Cardiac fibroblast (primary cell): ENCODE results near the gene WSCD1.
A peak's percentile ranks its signal among the peaks of the same experiment; 100 is the strongest.

Experiments used
- DNase-seq, 2 donors: peaks; one replicate each; pipeline versions ENCODE4 v3.0.0 to v3.0.0-alpha.2; 2010; ENCODE audit warnings: low read depth in 2 of 2
- H3K4me3 ChIP-seq, 2 donors: replicated peaks in 1 of 2; 1 replicate in 1 of 2; 2 replicates in 1 of 2; pipeline ENCODE4 v1.5.1; 2011; ENCODE audit warnings: low read depth in 2 of 2, low read length in 2 of 2, mild to moderate bottlenecking in 2 of 2, moderate library complexity in 1 of 2
- TF ChIP-seq, protein P1 (sequence below): IDR thresholded peaks from one replicate; pipeline ENCODE4 v1.5.1; 2011; ENCODE audit warnings: low read depth, mild to moderate bottlenecking, low read length, inconsistent platforms

Gene WSCD1

DNA sequence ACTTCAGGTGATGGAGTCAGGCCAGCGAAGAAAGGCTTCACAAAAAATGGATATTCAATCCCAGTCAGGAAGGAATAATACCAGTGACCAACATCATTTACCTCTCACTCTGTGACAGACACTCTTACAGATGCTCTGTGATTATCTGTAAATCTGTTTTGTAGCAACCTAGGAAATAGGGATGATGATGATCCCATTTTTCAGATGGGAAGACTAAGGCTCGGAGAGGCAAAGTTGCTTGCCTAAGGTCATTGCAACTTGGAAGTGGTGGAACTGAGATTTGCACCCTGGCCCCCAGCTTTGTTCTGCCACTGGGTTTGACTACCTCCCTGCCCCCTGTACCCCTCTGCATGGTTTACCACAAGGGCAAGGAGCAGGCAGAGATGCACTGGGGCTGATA is 14.1 kb upstream of the WSCD1 start:
- DNase-seq = no peak
- no peak overlapping the region for H3K4me3 ChIP-seq
- TF ChIP-seq, protein P1, sequence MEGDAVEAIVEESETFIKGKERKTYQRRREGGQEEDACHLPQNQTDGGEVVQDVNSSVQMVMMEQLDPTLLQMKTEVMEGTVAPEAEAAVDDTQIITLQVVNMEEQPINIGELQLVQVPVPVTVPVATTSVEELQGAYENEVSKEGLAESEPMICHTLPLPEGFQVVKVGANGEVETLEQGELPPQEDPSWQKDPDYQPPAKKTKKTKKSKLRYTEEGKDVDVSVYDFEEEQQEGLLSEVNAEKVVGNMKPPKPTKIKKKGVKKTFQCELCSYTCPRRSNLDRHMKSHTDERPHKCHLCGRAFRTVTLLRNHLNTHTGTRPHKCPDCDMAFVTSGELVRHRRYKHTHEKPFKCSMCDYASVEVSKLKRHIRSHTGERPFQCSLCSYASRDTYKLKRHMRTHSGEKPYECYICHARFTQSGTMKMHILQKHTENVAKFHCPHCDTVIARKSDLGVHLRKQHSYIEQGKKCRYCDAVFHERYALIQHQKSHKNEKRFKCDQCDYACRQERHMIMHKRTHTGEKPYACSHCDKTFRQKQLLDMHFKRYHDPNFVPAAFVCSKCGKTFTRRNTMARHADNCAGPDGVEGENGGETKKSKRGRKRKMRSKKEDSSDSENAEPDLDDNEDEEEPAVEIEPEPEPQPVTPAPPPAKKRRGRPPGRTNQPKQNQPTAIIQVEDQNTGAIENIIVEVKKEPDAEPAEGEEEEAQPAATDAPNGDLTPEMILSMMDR = no peak

DNA sequence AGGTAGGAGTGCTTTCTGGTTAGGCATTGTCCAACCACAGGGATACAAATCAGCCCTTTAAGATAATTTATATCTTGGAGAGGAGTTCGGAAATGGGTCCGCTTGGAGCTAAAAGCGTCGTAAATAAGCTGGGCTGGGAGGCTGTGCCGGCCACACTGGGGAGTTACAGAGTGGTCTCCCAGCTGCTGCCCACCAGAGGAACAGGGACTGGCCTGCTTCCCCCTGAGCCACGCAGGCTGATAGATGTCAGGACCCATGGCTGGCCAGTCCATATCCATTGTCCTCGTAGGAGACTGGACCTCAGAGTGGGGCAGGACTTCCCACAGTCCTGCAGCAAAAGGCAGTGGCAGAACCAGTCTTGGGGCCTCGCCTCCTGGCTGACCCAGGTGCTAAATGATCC is 12.6 kb upstream of the WSCD1 start:
- TF ChIP-seq, protein P1 = no peak
- H3K4me3 ChIP-seq = no peak overlapping the region
- no peak for DNase-seq

DNA sequence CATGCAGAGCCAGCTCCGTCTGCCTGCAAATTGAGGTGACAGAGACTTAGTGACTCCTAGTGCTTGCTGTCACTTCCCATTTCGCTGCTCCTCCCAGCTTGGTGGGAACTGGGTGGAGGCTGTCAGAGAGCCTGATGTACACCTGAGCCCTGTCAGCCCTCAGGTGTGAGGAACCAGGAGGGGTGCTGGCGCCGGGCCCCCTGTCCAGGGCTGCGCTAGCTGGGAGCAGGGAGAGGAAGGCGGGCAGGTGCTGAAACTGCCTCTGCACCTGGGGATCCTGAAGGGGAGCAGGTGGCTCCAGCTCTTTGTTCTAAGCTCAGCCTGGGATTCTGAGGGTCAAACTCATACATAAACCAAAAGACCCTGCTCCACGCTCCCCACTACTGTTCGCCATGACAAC is 10.8 kb upstream of the WSCD1 start:
- no peak overlapping the region for H3K4me3 ChIP-seq
- no peak for DNase-seq
- TF ChIP-seq, protein P1 = no peak

DNA sequence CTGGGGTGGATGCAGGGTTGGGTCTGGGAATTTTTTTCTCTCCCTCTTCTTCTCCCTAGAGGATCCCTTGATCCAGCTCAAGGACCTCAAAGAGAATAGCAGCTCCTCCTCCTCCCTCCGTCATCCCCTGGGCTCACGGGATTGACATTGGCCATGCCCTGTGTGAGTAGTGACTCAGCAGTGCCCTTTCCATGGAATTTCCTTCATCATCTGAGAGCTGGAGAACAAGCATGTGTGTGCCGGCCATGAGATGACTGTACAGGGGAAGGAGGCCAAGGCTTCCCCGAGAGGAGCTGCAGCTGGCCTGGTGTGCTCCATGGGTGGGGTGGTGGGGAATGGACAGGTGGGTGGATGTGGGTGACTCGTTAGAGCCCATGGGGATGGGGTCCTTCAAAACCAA is 8.9 kb upstream of the WSCD1 start:
- peak; percentile 23 to 58 for DNase-seq
- TF ChIP-seq, protein P1 = no peak
- H3K4me3 ChIP-seq = no peak overlapping the region

DNA sequence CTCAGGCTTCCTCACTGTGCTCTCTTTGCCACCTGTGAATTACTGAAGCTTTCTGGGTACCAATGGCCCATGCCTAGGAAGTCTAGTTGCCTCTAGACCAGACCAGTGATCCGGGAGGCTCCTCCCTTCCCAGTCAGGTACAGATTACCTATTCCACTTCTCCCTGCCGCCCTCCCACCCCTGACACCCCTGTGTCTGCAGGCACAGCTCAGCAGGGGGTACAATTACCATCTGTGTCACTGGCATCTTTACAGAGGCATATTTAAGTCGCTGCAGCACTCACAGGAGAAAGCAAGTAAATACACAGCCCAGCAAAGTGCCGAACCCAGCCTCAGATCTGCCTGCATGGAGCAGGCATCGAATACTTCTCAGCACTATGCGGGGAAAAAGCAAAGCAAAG is 5.3 kb upstream of the WSCD1 start:
- no peak for DNase-seq
- TF ChIP-seq, protein P1 = no peak
- H3K4me3 ChIP-seq = no peak overlapping the region

DNA sequence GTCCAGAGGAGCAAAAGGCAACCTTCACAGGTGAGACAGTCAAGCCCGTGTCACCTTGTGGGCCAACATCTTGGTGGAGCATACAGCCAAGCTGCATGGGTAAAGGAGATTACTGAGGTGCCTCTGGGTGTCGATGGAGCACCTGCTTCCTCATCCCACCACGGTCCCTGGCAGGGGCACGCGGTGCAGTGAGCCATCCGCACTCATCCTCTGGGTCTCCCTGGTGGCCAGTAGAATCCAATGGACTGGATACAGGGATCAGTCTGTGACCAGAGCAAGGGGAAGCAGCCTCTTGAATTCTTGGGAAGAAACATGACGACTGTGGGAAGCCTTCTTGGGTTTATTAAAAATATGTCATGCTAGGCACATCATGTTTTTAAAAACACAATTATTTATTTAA is 4.8 kb upstream of the WSCD1 start:
- DNase-seq = no peak
- TF ChIP-seq, protein P1 = no peak
- H3K4me3 ChIP-seq = no peak overlapping the region

DNA sequence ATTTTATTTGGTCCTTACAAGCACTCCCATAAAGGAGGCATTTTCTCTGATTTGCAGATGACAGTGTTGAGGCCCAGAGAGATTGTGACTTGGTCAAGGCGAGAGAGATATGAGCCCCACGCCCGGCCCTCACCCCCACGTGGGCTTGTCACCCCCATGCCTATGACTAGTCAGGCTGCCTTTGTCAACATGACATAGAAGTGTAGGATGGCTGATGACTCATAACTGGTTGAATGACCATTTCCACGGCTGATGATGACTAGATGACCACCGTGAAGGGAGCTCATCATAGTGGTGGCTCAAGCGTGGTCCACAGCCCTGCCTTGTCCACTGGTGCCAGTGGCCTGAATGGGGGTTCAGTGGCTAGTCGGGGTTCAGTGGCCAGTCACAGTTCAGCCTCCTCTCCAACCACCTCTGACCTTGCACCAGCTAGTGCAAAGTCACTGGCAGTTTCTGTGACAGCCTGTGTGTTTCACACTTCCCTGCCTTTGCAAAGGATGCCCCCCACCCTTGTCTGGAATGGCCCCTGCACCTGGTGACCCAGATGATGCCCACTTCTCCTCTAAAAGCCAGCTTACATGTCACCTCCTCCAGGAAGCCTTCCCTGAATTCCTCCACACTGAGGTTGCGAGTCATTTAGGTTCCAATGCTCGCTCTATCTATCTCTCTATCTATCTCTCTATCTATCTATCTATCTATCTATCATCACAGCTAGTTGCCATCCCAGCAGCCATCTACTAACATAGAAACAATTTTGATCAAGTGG is 3.8 kb upstream of the WSCD1 start:
- no peak for DNase-seq
- TF ChIP-seq, protein P1 = no peak
- H3K4me3 ChIP-seq = no peak overlapping the region
